NOMO-1 treated with dmso at 0.1 percent for 144 hours (cell line): ENCODE data around the gene LHPP.
"Not testable (repeated sequence)": the region's sequence is repeated elsewhere in the genome, so short reads cannot be mapped to it uniquely, and the experiment has no call there.

Experiments
- DNase-seq: peaks from one replicate; lab custom pipeline; 2025; ENCODE audit not compliant: unreplicated experiment; lab: John Stamatoyannopoulos, UW

The LHPP gene

DNA sequence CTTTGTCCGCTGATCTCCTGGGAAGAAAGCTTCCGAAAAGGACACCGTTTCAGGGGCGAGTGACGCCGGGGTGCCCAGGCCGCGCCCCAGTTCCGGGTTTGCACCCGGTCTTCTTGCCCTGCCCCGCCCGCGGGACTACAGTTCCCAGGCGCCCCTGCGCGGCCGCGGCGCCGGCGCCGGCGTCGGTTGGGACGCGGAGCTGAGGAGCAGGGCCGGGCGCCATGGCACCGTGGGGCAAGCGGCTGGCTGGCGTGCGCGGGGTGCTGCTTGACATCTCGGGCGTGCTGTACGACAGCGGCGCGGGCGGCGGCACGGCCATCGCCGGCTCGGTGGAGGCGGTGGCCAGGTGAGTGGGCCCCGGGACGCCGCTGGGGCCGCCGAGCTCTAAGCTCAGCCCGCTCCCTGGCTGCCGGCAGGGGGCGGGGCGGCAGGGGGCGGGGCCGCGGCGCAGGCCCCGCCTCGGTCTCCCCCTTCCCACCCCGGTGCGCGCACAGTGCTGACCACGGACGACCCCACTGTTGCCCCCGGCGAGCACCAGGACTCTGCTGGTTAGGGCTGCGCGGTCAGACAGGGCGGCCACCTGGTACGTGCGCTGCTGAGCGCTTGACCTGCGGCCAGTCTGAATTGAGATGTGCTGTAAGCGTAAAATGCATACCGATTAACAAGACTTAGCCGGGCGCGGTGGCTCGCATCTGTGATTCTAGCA, at the start of gene LHPP:
Gene LHPP (plus strand): TSS at position 182 of the 706 bp plus-strand sequence. CDS start 40 bp downstream, at position 222.
- peak; percentile 74 for DNase-seq

DNA sequence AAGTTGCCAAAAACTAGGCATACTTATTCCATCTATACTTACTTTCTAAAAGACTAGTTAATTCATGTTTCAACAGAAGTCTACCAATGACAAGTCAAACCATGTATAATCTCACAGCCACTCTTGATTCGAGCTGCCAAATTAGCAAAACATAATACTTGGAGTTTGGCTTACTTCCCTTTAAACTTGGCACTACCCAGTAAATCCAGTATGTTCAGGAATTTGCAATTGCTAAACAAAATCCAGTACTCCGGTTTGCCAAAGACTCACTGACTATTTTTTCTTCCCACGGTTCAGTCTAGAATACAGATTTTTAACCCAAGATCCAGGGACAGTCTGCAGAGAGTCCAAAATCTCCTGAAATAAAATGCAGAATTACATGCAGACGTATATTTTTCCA, 47.5 kb upstream of the LHPP start:
- DNase-seq: no peak

- DNase-seq: no peak
Observed at GRCh38 chr10:124415210-124415609, 46.4 kb upstream of the LHPP start.

DNA sequence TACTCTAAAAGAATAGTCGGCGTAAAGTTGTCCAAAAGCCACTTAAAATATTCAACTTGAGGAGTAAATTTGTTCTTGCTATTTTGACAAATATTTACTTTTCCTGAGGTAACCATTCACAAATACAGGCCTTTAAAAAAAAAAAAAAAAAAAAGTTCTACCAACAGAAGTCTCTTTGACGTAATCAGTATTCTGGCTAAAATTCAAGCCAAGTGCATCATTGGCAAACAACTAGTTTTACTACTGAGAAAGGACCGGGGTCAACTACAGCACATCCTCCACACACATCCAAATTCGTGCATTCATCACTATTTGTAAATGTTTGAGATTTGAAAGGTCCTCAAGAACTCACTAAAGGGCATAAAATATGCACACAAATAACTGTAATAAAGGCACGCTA, 44.9 kb upstream of the LHPP start:
- DNase-seq: no peak

GRCh38 chr10:124417895-124418725, 43.5 kb upstream of the LHPP start:
- DNase-seq: peak; percentile 38

- DNase-seq: peak; percentile 95
Observed at GRCh38 chr10:124418726-124419501, 42.7 kb upstream of the LHPP start, which contains the start of gene OAT. OAT (minus strand) TSS chr10:124418923; CDS start chr10:124412171, 6,752 bp downstream.

- no peak for DNase-seq
Observed at GRCh38 chr10:124419635-124420034, 42.0 kb upstream of the LHPP start.

DNA sequence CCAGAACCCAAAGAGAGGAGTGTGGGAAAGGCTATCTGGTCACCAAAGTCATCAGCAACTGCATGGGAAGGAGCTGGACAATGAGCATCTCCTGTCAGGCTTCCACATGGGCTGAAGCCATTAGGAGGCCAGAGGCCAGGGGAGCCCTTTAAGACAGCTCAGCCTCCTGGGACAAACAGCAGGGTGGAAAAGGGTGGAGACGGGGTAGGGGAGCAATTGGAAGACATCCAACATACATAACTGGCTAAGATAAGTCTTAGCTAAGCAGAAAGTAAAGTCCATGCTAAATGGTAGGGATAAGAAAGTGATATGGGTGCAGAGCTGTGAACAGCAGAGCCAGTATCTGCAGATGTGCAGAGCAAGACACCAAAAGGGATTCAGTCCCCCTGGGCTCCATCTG, 41.4 kb upstream of the LHPP start:
- no peak for DNase-seq

- DNase-seq: no peak
Observed at GRCh38 chr10:124422742-124423141, 38.9 kb upstream of the LHPP start.

GRCh38 chr10:124423813-124424212, 37.8 kb upstream of the LHPP start:
- DNase-seq: no peak

- DNase-seq: no peak
Observed at GRCh38 chr10:124425227-124425962, 36.2 kb upstream of the LHPP start.

- no peak for DNase-seq
Observed at GRCh38 chr10:124428207-124428777, 33.3 kb upstream of the LHPP start.

DNA sequence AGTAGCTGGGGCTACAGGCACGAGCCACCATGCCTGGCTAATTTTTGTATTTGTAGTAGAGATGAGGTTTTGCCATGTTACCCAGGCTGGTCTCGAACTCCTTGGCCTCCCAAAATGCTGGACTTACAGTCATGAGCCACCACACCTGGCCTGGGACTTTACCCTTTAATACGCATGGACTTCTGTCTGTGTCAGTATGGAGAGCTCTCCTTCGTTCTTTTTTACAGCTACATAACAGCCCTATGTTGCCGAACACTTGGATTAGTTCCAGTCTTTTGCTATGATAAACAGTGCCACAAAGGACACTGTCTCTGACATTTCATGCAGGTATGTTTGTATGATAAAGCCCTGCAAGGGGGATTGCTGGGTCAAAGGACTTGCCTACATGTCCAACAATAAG, 32.0 kb upstream of the LHPP start:
- DNase-seq: no peak

DNA sequence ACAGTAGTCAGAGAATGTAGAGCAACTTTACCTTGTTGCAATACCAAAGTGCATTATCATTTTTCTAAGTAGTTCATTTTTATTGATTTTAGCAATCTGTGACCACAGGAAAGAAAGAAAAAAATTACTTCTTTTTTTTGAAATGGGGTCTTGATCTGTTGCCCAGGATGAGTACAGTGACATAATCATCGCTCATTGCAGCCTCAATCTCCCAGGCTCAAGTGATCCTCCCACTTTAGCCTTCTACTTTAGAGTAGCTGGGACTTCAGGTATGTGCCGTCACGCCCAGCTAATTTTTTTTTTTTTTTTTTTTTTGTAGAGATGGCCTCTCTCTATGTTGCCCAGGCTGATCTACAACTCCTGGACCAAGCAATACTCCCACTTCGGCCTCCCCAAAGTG, 31.5 kb upstream of the LHPP start:
- no peak for DNase-seq

DNA sequence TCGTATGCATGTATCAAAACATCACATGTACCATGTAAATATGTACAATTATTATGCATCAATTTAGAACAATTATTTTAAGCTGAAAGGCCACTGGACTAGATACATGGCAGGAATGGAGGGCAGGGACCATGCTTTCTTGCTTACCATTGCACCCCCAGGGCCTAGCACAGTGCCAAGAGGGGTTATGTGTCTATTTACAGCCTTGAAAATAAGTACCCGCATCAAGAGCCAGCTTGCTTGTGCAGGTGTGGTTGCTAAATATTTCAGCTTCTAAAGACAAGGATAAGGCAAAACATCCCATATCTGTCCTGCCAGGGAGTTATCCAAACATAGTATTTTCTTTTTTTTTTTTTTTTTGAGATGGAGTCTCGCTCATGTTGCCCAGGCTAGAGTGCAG, 28.2 kb upstream of the LHPP start:
- DNase-seq: no peak

DNA sequence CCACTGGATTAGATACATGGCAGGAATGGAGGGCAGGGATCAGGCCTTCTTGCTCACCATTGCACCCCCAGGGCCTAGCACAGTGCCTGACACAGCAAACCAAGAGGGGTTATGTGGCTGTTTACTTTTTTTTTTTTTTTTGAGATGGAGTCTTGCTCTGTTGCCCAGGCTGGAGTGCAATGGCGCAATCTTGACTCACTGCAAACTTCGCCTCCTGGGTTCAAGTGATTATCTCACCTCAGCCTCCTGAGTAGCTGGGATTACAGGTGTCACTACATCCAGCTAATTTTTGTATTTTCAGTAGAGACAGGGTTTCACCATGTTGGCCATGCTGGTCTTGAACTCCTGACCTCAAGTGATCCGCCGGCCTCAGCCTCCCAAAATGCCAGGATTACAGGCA, 25.9 kb upstream of the LHPP start:
- not testable (repeated sequence) for DNase-seq

DNA sequence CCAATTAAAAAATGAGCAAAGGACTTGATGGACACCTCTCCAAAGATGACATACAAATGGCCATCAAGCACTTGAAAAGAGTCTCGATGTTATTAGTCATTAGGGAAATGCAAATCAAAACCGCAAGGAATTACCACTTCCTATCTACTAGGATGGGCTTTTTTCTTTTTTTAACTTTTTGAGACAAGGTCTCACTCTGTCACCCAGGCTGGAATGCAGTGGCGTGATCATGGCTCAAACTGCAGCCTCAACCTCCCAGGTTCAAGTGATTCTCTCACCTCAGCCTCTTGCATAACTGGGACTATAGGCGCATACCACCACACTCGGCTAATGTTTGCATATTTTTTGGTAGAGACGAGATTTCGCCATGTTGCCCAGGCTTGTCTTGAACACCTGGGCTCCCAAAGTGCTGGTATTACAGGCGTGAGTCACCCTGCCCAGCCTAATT, 25.4 kb upstream of the LHPP start:
- DNase-seq: peak; percentile 2

DNA sequence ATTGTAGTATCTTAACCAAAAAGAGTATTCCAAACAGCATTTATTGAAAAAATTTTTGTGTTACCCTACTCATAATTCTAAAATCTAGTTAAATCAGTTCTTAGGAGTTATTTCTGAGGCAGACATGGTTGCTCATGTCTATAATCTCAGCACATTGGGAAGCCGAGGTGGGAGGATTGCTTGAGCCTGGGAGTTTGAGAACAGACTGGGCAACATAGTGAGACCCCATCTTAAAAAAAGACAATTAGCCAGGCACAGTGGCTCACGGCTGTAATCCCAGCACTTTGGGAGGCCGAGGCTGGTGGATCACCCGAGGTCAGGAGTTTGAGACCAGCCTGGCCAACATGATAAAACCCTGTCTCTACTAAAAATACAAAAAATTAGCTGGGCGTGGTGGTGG, 19.9 kb upstream of the LHPP start:
- DNase-seq: not testable (repeated sequence)

- no peak for DNase-seq
Observed at GRCh38 chr10:124446830-124447750, 14.5 kb upstream of the LHPP start.
